K562 (cell line): ENCODE results near the gene VAMP4. TPM values are rescaled to one million over a fixed set of nuclear protein-coding genes. Genes with fewer than 3 reads are reported as not detected.

Experiments
- HLTF ChIP-seq: fragments of 450-650 bp; IDR thresholded peaks from 2 replicates; pipeline ENCODE4 v1.6.1; 2016
- HNRNPL ChIP-seq: fragments of 200-400 bp; formaldehyde crosslinking; IDR thresholded peaks from 2 replicates; pipeline ENCODE4 v1.6.1; 2017; ENCODE audit warnings: low read depth, mild to moderate bottlenecking, low read length
- IFI16 ChIP-seq: fragments of 250-450 bp; sonication (Bioruptor Pico); IDR thresholded peaks from 2 replicates; pipeline ENCODE4 v2.1.2; 2022; ENCODE audit warnings: mild to moderate bottlenecking, inconsistent platforms
- RBM22 ChIP-seq: fragments of 200-400 bp; formaldehyde crosslinking; IDR thresholded peaks from 2 replicates; pipeline ENCODE4 v1.6.1; 2018; ENCODE audit warnings: low read length, low read depth; ENCODE audit not compliant: poor library complexity, severe bottlenecking
- ZNF3 ChIP-seq: fragments of 250-450 bp; sonication (Bioruptor Pico); IDR thresholded peaks from 2 replicates; pipeline ENCODE4 v1.5.0; 2021; ENCODE audit warnings: mild to moderate bottlenecking, moderate library complexity
- polyA plus RNA-seq, 8 experiments: library from polyadenylated mRNA; depleted of rRNA in 4 of 8; stranded (reverse) in 5 of 8; unstranded in 3 of 8; fragments of >200 nt; fragmentation: Nextera tagmentation in 2 of 8; fragmentation: Illumina TruSeq in 1 of 8; extraction: Ambion mirVana in 2 of 8; extraction: Trizol in 1 of 8; gene quantifications; 2 replicates each; pipeline versions ENCODE4 v1.2.1 to v1.2.3, GENCODE V29; 2011 to 2014; ENCODE audit warnings: inconsistent platforms in 1 of 8, missing spikeins in 1 of 8
- total RNA-seq, 7 experiments: library from RNA; depleted of rRNA in 6 of 7; stranded (reverse); fragments of >200 nt in 6 of 7; fragmentation: Illumina TruSeq in 2 of 7; extraction: Trizol in 2 of 7; gene quantifications; 2 replicates each; pipeline versions ENCODE4 v1.2.1 to v1.2.3, GENCODE V29; 2011 to 2021; ENCODE audit warnings: low replicate concordance in 1 of 7
- TF ChIP-seq, protein P1 (sequence below): sonication (generic); formaldehyde crosslinking; IDR thresholded peaks from 2 replicates; pipeline ENCODE4 v1.8.1; 2023; ENCODE audit warnings: missing genetic modification reagents, mild to moderate bottlenecking, borderline replicate concordance
- TF ChIP-seq, protein P2 (sequence below): fragments of 450-650 bp; formaldehyde crosslinking; IDR thresholded peaks from 2 replicates; pipeline ENCODE4 v1.4.0; 2022; ENCODE audit warnings: missing genetic modification characterization

Gene VAMP4
- total and polyA plus RNA-seq, 9 of the 15 experiments (the other 6 are each of a cell fraction or from before 2014, with no cell fraction given): 3.3 to 21.4 (median 11.9) TPM

DNA sequence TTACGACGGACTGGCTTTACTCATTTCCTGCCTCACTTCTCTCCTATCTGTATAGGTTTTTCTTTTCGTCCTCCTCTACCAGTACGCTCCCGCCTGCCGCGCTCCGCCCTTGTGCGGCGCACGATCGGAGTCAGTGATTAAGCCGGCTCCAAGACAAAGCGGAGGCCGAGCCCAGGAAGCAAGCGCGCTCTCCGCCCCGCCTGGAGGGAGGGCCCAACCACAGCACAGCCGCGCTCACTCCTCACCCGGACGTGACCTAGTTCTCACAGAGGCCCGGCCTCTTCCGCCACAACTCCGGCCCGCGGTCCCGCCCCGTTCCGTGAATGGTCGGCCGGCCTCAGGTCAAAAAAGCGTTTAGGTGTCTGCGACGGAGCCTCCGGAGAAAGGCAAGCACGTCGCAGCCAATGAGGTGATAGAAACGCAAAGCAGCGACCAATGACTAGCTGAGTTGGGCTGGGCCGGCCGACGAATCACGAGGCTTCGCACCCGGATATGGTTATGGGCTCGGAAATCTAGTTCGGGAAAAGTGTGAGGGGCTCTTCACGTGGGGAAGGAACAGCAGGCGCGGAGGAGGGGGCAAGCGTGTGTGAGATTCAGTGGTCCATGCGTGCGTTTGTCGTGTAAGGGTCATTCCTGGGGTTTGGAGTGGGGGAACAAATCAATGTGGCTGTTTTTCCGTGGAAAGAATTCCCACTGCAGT, 39.5 kb upstream of the VAMP4 start, which contains the start of gene METTL13 (continued):
- TF ChIP-seq, protein P1, sequence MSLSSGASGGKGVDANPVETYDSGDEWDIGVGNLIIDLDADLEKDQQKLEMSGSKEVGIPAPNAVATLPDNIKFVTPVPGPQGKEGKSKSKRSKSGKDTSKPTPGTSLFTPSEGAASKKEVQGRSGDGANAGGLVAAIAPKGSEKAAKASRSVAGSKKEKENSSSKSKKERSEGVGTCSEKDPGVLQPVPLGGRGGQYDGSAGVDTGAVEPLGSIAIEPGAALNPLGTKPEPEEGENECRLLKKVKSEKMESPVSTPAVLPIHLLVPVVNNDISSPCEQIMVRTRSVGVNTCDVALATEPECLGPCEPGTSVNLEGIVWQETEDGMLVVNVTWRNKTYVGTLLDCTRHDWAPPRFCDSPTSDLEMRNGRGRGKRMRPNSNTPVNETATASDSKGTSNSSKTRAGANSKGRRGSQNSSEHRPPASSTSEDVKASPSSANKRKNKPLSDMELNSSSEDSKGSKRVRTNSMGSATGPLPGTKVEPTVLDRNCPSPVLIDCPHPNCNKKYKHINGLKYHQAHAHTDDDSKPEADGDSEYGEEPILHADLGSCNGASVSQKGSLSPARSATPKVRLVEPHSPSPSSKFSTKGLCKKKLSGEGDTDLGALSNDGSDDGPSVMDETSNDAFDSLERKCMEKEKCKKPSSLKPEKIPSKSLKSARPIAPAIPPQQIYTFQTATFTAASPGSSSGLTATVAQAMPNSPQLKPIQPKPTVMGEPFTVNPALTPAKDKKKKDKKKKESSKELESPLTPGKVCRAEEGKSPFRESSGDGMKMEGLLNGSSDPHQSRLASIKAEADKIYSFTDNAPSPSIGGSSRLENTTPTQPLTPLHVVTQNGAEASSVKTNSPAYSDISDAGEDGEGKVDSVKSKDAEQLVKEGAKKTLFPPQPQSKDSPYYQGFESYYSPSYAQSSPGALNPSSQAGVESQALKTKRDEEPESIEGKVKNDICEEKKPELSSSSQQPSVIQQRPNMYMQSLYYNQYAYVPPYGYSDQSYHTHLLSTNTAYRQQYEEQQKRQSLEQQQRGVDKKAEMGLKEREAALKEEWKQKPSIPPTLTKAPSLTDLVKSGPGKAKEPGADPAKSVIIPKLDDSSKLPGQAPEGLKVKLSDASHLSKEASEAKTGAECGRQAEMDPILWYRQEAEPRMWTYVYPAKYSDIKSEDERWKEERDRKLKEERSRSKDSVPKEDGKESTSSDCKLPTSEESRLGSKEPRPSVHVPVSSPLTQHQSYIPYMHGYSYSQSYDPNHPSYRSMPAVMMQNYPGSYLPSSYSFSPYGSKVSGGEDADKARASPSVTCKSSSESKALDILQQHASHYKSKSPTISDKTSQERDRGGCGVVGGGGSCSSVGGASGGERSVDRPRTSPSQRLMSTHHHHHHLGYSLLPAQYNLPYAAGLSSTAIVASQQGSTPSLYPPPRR (CRISPR knock-in tag): 0 out of 2 replicates have a peak, but pooled peaks have one; percentile 8
- TF ChIP-seq, protein P2, sequence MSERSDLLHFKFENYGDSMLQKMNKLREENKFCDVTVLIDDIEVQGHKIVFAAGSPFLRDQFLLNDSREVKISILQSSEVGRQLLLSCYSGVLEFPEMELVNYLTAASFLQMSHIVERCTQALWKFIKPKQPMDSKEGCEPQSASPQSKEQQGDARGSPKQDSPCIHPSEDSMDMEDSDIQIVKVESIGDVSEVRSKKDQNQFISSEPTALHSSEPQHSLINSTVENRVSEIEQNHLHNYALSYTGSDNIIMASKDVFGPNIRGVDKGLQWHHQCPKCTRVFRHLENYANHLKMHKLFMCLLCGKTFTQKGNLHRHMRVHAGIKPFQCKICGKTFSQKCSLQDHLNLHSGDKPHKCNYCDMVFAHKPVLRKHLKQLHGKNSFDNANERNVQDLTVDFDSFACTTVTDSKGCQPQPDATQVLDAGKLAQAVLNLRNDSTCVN (CRISPR knock-in tag): peak; percentile 67; the same call in 1 of the 2 replicates
- TF ChIP-seq ZNF3 (CRISPR knock-in tag): no peak
- no peak for TF ChIP-seq RBM22
- peak; percentile 68; the same call in 1 of the 2 replicates for TF ChIP-seq HLTF
- no peak for TF ChIP-seq HNRNPL
- TF ChIP-seq IFI16: no peak
- TF ChIP-seq, all 486 proteins: peak for 178
